IPS DF 6.9 (cell line): ENCODE data around the gene MAP1S.
A peak's percentile ranks its signal among the peaks of the same experiment; 100 is the strongest.
"Not testable (repeated sequence)": the region's sequence is repeated elsewhere in the genome, so short reads cannot be mapped to it uniquely, and the experiment has no call there.

ENCODE experiments used
- DNase-seq: peaks from one replicate; pipeline ENCODE4 v3.0.0-alpha.2; 2013; ENCODE audit warnings: low read depth, low spot score
- H3K27ac ChIP-seq: one replicate; pipeline ENCODE4 v1.5.1; 2013; ENCODE audit warnings: low read length, control low read depth
- H3K27me3 ChIP-seq: 2 replicates; pipeline ENCODE4 v1.6.1; 2013; ENCODE audit warnings: mild to moderate bottlenecking, low read length; ENCODE audit not compliant: control insufficient read depth, insufficient read depth
- H3K36me3 ChIP-seq: 2 replicates; pipeline ENCODE4 v1.6.1; 2013; ENCODE audit warnings: low read length; ENCODE audit not compliant: control insufficient read depth, insufficient read depth
- H3K4me1 ChIP-seq: 2 replicates; pipeline ENCODE4 v1.6.1; 2013; ENCODE audit warnings: low read length; ENCODE audit not compliant: control insufficient read depth, insufficient read depth
- H3K4me3 ChIP-seq: 2 replicates; pipeline ENCODE4 v1.5.1; 2013; ENCODE audit warnings: mild to moderate bottlenecking, low read length
- H3K9me3 ChIP-seq: 2 replicates; pipeline ENCODE4 v1.6.1; 2013; ENCODE audit warnings: low read length, inconsistent platforms; ENCODE audit not compliant: control insufficient read depth, insufficient read depth
- WGBS: extraction: QIAGEN DNeasy Blood & Tissue Kit; methylation state at CpG from one replicate; pipeline ENCODE4 v1.1.7; 2013; ENCODE audit warnings: mixed read lengths, missing lambda C conversion rate; ENCODE audit not compliant: insufficient read length, insufficient coverage; 5-methylcytosine and 5-hydroxymethylcytosine counted together

MAP1S gene

DNA sequence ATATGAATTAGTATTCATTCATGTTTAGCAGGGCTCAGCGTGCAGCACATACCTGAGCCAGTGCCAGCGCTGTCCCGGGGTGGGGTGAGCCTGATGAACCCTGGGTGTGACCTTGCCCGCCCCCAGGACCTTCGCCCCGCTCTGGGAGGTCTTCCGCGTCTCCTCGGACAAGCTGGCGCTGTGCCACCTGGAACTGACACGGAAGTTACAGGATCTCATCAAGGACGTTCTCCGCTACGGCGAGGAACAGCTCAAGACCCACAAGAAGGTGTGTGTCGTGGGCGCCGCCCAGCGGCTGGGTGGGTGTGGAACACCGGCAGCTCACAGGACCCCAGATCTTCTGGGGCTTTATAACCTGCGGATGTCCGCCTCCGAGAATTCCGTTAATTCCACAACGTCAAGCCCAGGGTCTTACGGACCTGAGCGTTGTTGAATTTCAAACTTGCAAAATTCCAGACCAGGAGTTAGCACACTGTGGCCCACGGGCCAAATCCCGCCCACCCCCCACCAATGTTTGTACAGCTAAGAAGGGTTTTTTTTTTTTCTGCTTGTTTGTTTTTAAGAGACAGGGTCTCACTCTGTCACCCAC, 47.4 kb downstream of the MAP1S start:
- Histone ChIP-seq H3K4me3 (no peak overlapping the region), H3K36me3 (no peaks in the 10 kb centered on the region), H3K9me3 (no peaks in the 10 kb centered on the region), H3K4me1 (no peaks in the 10 kb centered on the region), H3K27me3 (no peaks in the 10 kb centered on the region), H3K27ac (no peak overlapping the region)
- peak; percentile 81 for DNase-seq
- WGBS = no CpG with 5 or more reads among the region's 29 CpGs

DNA sequence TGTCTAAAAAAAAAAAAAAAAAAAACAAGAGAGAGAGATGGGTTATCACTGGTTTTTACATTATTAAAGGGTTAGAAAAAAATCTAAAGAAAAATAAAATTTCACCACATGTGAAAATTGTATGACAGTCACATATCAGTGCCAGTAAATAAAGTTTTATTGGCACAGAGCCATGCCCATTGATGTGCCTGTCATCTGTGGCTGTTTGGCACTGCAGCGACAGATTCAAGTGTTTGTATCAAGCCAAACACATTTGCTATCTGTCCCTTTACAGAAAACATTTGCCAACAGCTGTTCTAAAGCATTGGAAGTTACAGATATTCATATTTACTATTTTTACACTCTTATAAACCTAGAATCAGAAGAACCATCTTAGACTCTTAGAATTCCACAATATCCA, 48.3 kb downstream of the MAP1S start:
- no peaks in the 10 kb centered on the region for H3K27me3 ChIP-seq
- no peaks in the 10 kb centered on the region for H3K9me3 ChIP-seq
- H3K4me3 ChIP-seq = no peak overlapping the region
- H3K36me3 ChIP-seq = no peaks in the 10 kb centered on the region
- H3K27ac ChIP-seq = no peak overlapping the region
- no peaks in the 10 kb centered on the region for H3K4me1 ChIP-seq
- DNase-seq = no peak
- no CpG with 5 or more reads among the region's 1 CpG for WGBS

DNA sequence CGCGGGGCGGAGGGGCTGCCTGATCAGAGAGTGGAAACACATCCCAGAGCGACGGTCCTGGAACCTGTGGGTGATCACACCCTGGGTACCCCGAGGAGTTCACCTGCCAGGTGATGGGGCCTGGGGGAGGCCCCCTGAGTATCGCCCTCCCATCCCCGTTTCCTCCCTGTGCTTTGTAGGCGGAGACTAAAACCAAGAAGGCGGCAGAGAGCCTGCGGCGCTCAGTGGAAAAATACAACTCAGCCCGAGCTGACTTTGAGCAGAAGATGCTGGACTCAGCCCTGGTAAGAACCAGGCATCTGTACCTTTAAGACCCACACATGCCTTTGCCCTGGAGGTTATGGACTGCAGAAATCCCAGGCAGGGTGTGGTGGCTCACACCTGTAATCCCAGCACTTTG, 51.3 kb downstream of the MAP1S start:
- no peaks in the 10 kb centered on the region for H3K9me3 ChIP-seq
- WGBS = no CpG with 5 or more reads among the region's 13 CpGs

DNA sequence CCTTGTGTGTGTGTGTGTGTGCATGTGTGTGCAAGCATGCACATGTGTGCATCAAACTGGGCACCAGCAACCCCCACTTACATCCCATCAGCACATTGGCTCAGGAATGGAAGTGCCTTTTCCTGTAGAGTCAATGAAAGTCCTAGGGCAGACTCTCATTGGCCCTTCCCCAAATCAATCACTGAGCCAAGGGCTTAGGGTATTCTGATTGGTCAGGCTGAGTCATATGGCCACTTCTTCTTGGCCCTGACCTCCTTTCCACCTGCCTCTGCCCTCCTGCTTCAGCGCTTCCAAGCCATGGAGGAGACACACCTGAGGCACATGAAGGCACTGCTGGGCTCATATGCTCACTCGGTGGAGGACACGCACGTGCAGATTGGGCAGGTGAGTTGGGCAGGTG, 52.9 kb downstream of the MAP1S start:
- H3K4me1 ChIP-seq = 0 out of 2 replicates have a peak, but pooled peaks cover 2% of the 10 kb centered on the region
- no CpG with 5 or more reads among the region's 4 CpGs for WGBS
- H3K27ac ChIP-seq = no peak overlapping the region
- no peak for DNase-seq
- H3K4me3 ChIP-seq = no peak overlapping the region
- H3K27me3 ChIP-seq = no peaks in the 10 kb centered on the region
- H3K9me3 ChIP-seq = no peaks in the 10 kb centered on the region
- H3K36me3 ChIP-seq = no peaks in the 10 kb centered on the region

More for the DNA sequence above, 51.3 kb downstream of the MAP1S start:
- Histone ChIP-seq H3K4me3 (no peak overlapping the region), H3K36me3 (no peaks in the 10 kb centered on the region), H3K27ac (no peak overlapping the region), H3K4me1 (0 out of 2 replicates have a peak, but pooled peaks cover 2% of the 10 kb centered on the region), H3K27me3 (no peaks in the 10 kb centered on the region)
- no peak for DNase-seq

DNA sequence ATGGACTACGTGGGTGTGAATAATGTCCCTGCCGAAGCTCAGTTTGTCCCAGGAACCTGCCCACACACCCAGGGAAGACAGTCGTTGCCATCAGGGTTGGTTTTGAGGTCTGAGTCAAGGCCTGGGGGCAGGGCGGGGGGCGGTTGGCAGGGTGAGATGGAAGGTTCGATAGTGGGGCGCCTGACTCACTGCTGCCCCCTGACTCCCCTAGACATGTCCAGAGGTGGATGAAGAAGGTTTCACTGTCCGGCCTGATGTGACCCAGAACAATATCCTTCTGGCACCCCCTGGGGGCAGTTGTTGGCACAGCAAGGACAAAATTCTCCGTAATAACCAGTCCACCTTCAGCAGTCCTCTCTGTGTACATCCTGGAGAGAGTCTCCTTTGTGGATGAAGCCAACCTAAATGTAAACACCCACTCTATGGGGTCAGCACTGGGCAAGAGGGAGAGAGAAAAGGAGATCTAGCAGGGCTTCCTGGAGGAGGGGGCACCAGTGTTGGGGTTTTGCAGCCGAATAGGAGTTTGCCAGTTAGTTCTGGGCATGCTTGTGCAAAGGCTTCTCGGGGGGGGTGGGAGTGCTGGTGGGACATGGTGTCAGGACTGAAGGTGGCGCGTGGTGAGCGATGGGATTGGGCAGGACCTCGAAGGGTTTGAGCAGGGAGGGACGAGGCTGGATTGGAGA, 56.1 kb downstream of the MAP1S start:
- Histone ChIP-seq H3K9me3 (no peaks in the 10 kb centered on the region), H3K27me3 (no peaks in the 10 kb centered on the region), H3K4me1 (0 out of 2 replicates have a peak, but pooled peaks cover 2% of the 10 kb centered on the region), H3K36me3 (no peaks in the 10 kb centered on the region), H3K4me3 (no peak overlapping the region), H3K27ac (no peak overlapping the region)
- no CpG with 5 or more reads among the region's 16 CpGs for WGBS
- no peak for DNase-seq

DNA sequence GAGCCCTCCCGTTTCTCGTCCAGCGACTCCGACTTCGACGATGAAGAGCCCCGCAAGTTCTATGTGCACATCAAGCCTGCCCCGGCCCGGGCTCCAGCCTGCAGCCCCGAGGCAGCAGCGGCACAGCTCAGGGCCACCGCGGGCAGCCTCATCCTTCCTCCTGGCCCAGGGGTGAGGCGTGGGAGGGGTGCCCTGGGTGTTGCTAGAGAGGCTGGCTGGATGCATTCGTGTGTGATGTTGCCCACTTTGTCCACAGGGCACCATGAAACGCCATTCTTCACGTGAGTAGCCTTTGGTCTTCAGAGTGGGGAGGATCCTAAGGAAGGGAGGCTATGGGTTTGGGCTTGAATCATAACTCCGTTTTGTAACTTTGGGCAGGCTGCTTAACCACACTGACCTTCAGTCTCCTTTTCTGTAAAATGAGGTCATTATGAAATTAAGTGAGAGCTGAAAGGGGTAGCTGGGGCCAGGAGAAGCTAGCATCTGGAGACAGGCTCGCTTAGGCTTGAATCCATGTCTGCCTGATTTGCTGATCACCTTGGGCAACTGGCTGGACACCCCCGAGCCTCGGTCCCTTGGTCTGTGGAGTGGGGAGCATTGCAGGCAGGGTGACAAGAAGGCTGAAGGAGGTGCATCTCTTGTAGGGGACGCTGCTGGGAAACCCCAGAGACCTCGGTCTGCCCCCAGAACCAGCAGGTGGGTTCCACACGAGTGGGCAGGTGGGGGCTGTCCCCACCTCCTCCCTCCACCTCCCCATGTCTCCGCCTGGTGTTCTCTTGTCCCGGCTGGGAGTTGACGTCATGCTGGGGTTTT, 56.9 kb downstream of the MAP1S start:
- Histone ChIP-seq H3K27me3 (no peaks in the 10 kb centered on the region), H3K27ac (no peak overlapping the region), H3K36me3 (no peaks in the 10 kb centered on the region), H3K4me3 (no peak overlapping the region), H3K9me3 (no peaks in the 10 kb centered on the region), H3K4me1 (0 out of 2 replicates have a peak, but pooled peaks cover 2% of the 10 kb centered on the region)
- no CpG with 5 or more reads among the region's 27 CpGs for WGBS
- no peak for DNase-seq

DNA sequence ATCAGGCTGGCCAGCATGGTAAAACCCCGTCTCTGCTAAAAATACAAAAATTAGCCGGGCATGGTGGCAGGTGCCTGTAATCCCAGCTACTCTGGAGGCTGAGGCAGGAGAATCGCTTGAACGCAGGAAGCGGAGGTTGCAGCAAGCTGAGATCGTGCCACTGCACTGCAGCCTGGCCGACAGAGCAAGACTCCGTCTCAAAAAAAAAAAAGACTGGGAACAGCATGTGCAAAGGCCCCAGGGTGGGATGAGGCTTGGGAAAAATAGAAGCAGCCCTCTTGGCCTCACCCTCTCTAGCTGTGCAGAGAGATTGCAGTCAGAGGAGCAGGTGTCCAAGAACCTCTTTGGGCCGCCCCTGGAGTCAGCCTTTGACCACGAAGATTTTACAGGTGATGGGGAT, 58.6 kb downstream of the MAP1S start:
- not testable (repeated sequence) for H3K4me1 ChIP-seq, H3K36me3 ChIP-seq, H3K27me3 ChIP-seq, DNase-seq, H3K4me3 ChIP-seq, H3K9me3 ChIP-seq, H3K27ac ChIP-seq
- no CpG with 5 or more reads among the region's 10 CpGs for WGBS

DNA sequence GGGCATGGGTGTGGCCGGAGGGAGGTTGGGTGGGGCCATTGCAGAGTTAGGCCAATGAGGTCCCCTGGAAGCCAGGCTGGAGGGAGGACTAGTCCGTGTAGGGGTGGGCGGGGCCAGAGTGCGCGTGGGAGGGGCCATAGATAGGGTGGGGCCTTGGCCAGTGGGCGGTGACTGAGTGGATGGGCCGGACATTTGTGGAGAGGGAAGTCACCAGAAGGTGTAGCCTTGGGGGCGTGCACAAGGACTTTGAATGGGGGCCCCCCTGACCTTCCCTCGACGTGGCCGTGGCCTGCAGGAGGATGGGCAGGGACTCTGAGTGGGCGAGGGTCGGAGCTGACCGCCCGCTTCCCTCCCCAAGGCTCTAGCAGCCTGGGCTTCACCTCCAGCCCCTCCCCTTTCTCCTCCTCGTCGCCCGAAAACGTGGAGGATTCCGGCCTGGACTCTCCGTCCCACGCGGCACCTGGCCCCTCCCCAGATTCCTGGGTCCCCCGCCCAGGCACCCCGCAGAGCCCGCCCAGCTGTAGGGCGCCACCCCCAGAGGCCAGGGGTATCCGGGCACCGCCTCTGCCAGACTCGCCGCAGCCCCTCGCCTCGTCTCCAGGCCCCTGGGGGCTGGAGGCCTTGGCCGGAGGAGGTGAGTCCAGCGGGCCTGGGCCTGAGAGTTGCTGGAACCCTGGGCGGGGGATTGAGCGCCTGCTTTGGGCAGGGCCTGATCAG, 59.1 kb downstream of the MAP1S start:
- no peaks in the 10 kb centered on the region for H3K27me3 ChIP-seq
- DNase-seq = no peak
- H3K36me3 ChIP-seq = 0 out of 2 replicates have a peak, but pooled peaks cover 4% of the 10 kb centered on the region
- H3K4me3 ChIP-seq = peak overlapping the region; percentile 27; the same call in 1 of the 2 replicates
- no CpG with 5 or more reads among the region's 37 CpGs for WGBS
- 0 out of 2 replicates have a peak, but pooled peaks cover 2% of the 10 kb centered on the region for H3K4me1 ChIP-seq
- no peak overlapping the region for H3K27ac ChIP-seq
- no peaks in the 10 kb centered on the region for H3K9me3 ChIP-seq

DNA sequence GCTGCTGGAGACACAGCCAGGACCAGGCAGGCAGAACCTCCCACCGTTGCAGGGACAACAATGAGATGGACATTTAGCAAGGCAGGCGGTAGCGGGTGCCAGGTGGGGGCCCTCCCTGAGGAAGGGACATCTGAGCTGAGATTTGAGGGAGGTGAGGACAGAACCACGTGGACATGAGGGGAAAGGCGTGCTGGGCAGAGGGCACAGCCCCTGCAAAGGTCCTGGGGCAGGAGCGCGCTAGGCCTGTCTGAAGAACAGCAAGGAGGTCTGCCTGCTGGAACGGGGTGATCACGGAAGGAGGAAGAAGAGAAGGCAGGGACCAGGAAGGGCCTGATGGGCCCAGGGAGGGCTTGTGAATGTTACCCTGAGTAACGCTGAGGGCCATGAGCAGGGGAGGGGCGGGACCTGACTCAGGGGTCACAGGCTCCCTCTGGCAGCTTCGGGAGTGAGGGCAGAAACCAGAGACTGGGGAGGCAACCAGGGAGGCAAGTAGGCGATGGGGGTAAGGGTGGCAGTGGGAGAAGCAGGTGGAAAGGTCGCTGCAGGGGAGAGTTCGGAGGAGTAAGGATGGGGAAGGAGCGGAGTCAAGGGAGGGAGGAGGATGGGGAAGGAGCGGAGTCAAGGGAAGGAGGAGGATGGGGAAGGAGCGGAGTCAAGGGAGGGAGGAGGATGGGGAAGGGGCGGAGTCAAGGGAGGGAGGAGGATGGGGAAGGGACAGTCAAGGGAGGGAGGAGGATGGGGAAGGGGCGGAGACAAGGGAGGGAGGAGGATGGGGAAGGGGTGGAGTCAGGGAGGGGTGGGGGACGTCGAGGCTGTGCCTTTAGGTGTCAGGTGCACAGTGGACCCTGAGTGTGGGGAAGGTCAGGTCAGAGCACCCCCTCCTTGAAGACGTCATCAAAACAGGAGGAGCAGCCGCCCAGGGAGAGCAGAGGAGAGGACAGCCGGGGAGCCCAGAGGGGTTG, 60.0 kb downstream of the MAP1S start:
- H3K4me3 ChIP-seq = peak overlapping the region; percentile 27; the same call in 1 of the 2 replicates
- no CpG with 5 or more reads among the region's 25 CpGs for WGBS
- no peaks in the 10 kb centered on the region for H3K27me3 ChIP-seq
- no peaks in the 10 kb centered on the region for H3K9me3 ChIP-seq
- H3K27ac ChIP-seq = no peak overlapping the region
- H3K36me3 ChIP-seq = 0 out of 2 replicates have a peak, but pooled peaks cover 4% of the 10 kb centered on the region
- DNase-seq = peak; percentile 94
- H3K4me1 ChIP-seq = peaks cover 2% of the 10 kb centered on the region; the same call in 1 of the 2 replicates
